ENCODE data around the gene ARFGEF3.

- TF ChIP-seq CTCF (IDR thresholded peaks at IDR 0.05) (no peak), POLR2A (IDR thresholded peaks at IDR 0.05) (no peak)
These were observed 174.5 kb downstream of the ARFGEF3 start for GRCh38 chr6:138336221-138336620.

Data from breast epithelium (tissue), 3 donors.